WERI-Rb-1 (cell line): Measurements from ENCODE around the gene PPP1R10.

Source experiments
- DNase-seq: peaks from one replicate; pipeline ENCODE4 v3.0.0-alpha.2; 2020
- H3K27ac ChIP-seq: fragments of 250-450 bp; sonication (Bioruptor Pico); 2 replicates; pipeline ENCODE4 v1.5.1; 2020; ENCODE audit warnings: mild to moderate bottlenecking, moderate library complexity
- H3K27me3 ChIP-seq: fragments of 250-450 bp; sonication (Bioruptor Pico); 2 replicates; pipeline ENCODE4 v1.5.1; 2021; ENCODE audit warnings: mild to moderate bottlenecking, low read depth, moderate library complexity; ENCODE audit not compliant: insufficient read depth, severe bottlenecking
- H3K36me3 ChIP-seq: fragments of 250-450 bp; sonication (Bioruptor Pico); 2 replicates; pipeline ENCODE4 v1.5.1; 2020; ENCODE audit warnings: mild to moderate bottlenecking, moderate library complexity
- H3K4me3 ChIP-seq: 2 replicates; pipeline ENCODE4 v1.5.1; 2011; ENCODE audit warnings: low read depth, mild to moderate bottlenecking, control low read depth, low read length
- H3K9me3 ChIP-seq: fragments of 250-450 bp; sonication (Bioruptor Pico); 2 replicates; pipeline ENCODE4 v1.5.1; 2021; ENCODE audit warnings: mild to moderate bottlenecking, moderate library complexity; ENCODE audit not compliant: severe bottlenecking
- TF ChIP-seq, protein P1 (sequence below): IDR thresholded peaks from 2 replicates; pipeline ENCODE4 v1.5.1; 2011; ENCODE audit warnings: low read depth, mild to moderate bottlenecking, control low read depth, inconsistent platforms, low read length

Gene PPP1R10

DNA sequence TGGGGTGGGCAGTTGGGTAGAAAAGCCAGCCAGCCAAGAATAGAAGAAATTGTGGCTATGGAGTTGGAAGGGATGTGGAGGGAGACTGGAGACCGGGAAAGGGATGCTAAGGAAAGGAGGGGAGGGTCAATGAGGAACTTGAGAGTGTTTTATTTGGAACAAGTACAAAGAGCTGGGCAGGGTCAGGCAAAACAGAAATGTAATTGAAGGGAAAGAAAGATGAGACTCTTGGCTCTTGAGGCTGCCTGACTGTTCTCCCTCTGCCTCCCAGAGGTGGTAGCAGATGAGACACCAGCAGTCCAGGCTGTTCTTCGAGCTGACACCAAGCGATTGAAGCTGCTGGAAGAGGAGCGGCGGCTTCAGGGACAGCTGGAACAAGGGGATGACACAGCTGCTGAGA, 33.1 kb downstream of the PPP1R10 start:
- Histone ChIP-seq H3K36me3 (peaks cover 99% of the 10 kb centered on the region), H3K27ac (no peak overlapping the region), H3K4me3 (no peak overlapping the region), H3K9me3 (no peaks in the 10 kb centered on the region), H3K27me3 (no peaks in the 10 kb centered on the region)
- TF ChIP-seq, protein P1, sequence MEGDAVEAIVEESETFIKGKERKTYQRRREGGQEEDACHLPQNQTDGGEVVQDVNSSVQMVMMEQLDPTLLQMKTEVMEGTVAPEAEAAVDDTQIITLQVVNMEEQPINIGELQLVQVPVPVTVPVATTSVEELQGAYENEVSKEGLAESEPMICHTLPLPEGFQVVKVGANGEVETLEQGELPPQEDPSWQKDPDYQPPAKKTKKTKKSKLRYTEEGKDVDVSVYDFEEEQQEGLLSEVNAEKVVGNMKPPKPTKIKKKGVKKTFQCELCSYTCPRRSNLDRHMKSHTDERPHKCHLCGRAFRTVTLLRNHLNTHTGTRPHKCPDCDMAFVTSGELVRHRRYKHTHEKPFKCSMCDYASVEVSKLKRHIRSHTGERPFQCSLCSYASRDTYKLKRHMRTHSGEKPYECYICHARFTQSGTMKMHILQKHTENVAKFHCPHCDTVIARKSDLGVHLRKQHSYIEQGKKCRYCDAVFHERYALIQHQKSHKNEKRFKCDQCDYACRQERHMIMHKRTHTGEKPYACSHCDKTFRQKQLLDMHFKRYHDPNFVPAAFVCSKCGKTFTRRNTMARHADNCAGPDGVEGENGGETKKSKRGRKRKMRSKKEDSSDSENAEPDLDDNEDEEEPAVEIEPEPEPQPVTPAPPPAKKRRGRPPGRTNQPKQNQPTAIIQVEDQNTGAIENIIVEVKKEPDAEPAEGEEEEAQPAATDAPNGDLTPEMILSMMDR = no peak
- DNase-seq = no peak

DNA sequence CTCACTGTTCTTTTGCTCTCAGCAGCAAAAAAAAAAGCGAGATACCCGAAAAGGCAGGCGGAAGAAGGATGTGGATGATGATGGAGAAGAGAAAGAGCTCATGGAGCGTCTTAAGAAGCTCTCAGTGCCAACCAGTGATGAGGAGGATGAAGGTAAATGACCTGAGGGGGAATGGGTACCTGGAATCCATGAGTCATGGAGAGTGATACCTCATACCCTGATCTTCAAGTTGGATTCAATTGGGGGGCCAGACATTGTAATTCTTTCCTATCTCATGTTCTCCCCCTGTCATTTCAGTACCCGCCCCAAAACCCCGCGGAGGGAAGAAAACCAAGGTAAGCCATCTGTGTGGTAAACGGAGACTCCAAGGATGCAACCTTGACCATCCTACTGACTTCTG, 39.0 kb downstream of the PPP1R10 start:
- DNase-seq = no peak
- no peak overlapping the region for H3K4me3 ChIP-seq
- peaks cover 98% of the 10 kb centered on the region for H3K36me3 ChIP-seq
- no peaks in the 10 kb centered on the region for H3K9me3 ChIP-seq
- no peaks in the 10 kb centered on the region for H3K27me3 ChIP-seq
- no peak overlapping the region for H3K27ac ChIP-seq
- TF ChIP-seq, protein P1 = no peak

DNA sequence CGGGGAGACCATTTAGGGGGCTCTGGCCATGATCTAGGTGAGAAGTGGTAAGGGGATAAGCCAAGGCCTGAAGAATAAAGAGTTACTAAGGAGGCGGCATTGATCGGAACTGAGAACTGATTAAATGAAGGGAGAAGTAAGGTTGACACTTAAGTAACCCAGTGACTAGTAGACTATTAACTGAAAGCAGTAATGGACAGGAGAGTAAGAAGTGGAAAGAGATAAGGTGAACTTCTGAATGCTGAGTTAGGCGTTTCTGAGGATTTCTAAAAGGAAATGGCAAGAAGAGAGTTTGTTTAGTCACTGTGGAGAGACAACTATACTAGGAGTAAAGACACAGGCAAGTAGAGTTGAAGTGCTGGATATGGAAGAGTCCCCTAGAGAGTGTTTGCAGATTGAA, 43.9 kb downstream of the PPP1R10 start:
- no peak overlapping the region for H3K4me3 ChIP-seq
- H3K27me3 ChIP-seq = no peaks in the 10 kb centered on the region
- H3K36me3 ChIP-seq = peaks cover 62% of the 10 kb centered on the region
- TF ChIP-seq, protein P1 = no peak
- no peak overlapping the region for H3K27ac ChIP-seq
- no peaks in the 10 kb centered on the region for H3K9me3 ChIP-seq
- DNase-seq = no peak

DNA sequence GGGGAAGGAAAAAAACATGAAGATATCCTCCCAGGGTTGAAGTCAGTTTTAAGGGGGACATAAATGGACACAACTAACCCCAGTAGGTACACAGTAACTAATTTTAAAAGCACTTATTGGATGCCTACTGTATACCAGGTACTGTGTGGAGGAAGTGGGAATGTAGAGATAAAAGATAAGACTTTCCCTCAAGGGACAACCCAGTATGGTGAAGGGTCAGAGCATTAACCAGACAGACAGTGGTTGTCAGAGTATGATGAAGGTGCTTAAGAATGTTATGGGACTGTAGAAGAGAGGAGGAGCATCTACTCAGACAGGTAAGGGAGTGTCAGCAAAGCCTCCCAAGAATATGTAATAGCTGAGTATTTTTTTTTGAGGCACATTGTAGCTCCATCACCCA, 44.9 kb downstream of the PPP1R10 start:
- peak overlapping the region; percentile 95 for H3K27ac ChIP-seq

DNA sequence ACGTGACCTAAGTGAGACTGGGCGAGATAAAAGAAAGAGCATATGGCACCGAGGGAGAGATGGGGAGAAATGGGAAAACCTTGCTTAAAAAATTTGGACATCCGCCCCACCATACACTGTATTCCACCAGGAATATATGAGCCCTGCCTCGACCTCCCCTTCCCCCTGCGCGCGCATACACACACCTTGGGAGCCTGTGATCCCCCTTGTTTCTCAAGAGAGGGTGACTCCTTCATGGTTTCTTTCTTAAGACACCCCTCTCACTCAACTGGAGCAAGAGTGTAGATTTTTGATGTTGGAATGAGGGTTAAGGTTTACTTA, 45.3 kb downstream of the PPP1R10 start:
- DNase-seq = no peak
- Histone ChIP-seq H3K36me3 (peaks cover 48% of the 10 kb centered on the region), H3K27ac (peak overlapping the region; percentile 95), H3K9me3 (no peaks in the 10 kb centered on the region), H3K27me3 (no peaks in the 10 kb centered on the region), H3K4me3 (peak overlapping the region; percentile 73)
- TF ChIP-seq, protein P1 = no peak

More for the DNA sequence above, 44.9 kb downstream of the PPP1R10 start:
- H3K36me3 ChIP-seq = peaks cover 52% of the 10 kb centered on the region
- DNase-seq = no peak
- TF ChIP-seq, protein P1 = no peak
- peak overlapping the region; percentile 73 for H3K4me3 ChIP-seq
- H3K9me3 ChIP-seq = no peaks in the 10 kb centered on the region
- H3K27me3 ChIP-seq = no peaks in the 10 kb centered on the region

DNA sequence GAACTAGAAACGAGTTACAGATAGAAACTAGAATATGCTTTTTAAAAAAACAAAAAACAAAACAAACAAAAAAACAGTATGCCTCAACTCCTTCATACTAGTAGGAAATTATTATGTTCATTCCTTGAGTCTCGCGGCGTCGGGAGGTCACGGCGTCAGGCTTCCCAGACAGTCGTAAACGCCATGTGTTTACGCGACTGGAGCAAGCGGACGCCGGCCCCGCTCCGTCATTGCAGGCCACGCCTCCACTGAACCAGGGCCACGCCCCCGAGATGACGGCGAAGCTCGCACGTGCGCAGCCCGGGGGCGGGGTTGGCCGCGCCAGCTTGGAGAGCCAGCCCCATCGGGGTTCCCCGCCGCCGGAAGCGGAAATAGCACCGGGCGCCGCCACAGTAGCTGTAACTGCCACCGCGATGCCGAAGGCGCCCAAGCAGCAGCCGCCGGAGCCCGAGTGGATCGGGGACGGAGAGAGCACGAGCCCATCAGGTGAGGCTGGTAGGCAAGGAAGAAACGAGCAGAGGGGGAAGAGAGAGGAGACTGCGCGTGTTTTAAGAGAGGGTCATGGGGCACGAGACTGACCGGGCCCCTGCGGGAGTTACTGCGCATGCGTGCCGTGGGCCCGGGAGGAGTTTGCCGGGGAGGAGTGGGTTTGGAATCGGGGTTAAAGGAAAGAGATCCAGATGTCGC, 45.8 kb downstream of the PPP1R10 start, which contains the start of gene ABCF1:
TSS of gene ABCF1 (plus strand) at position 368 of the 687 bp plus-strand sequence. CDS start at position 414, 46 bp downstream.
- H3K27me3 ChIP-seq = no peaks in the 10 kb centered on the region
- H3K36me3 ChIP-seq = peaks cover 43% of the 10 kb centered on the region
- H3K4me3 ChIP-seq = peak within 1 kb of the TSS; percentile 73
- H3K9me3 ChIP-seq = no peaks in the 10 kb centered on the region
- peak within 1 kb of the TSS; percentile 95 for H3K27ac ChIP-seq
- TF ChIP-seq, protein P1 = no peak
- peak; percentile 100 for DNase-seq
